CD4-positive, alpha-beta T cell treated with Interleukin-10 for 1 hour (primary cell): Measurements from ENCODE around the gene MRFAP1L1.
"Not testable (repeated sequence)": the region's sequence is repeated elsewhere in the genome, so short reads cannot be mapped to it uniquely, and the experiment has no call there.

ENCODE experiments used
- DNase-seq: peaks from one replicate; pipeline ENCODE4 v3.0.0-alpha.2; 2020

The MRFAP1L1 gene

GRCh38 chr4:6709230-6710114 is at the start of gene MRFAP1L1:
MRFAP1L1 (minus strand) TSS chr4:6709865; CDS start chr4:6709629, 236 bp downstream.
- DNase-seq, result peak; percentile 97

GRCh38 chr4:6758728-6759127 is 49.1 kb upstream of the MRFAP1L1 start:
- DNase-seq, result no peak

GRCh38 chr4:6756345-6756744 is 46.7 kb upstream of the MRFAP1L1 start:
- DNase-seq, result not testable (repeated sequence)

GRCh38 chr4:6755088-6755753 is 45.6 kb upstream of the MRFAP1L1 start:
- DNase-seq, result no peak

- DNase-seq, result no peak
These were observed 44.9 kb upstream of the MRFAP1L1 start for GRCh38 chr4:6754481-6755087.

GRCh38 chr4:6753891-6754290 is 44.2 kb upstream of the MRFAP1L1 start:
- no peak for DNase-seq

- no peak for DNase-seq
These were observed 43.5 kb upstream of the MRFAP1L1 start for GRCh38 chr4:6753103-6753560.

GRCh38 chr4:6752486-6752829 is 42.8 kb upstream of the MRFAP1L1 start:
- no peak for DNase-seq

- DNase-seq, result peak; percentile 6
These were observed 42.2 kb upstream of the MRFAP1L1 start for GRCh38 chr4:6751611-6752485.

GRCh38 chr4:6750286-6751221 is 40.9 kb upstream of the MRFAP1L1 start:
- DNase-seq, result no peak

GRCh38 chr4:6749340-6750171 is 39.9 kb upstream of the MRFAP1L1 start:
- DNase-seq, result no peak

GRCh38 chr4:6748286-6748685 is 38.6 kb upstream of the MRFAP1L1 start:
- DNase-seq, result no peak

GRCh38 chr4:6747294-6748051 is 37.8 kb upstream of the MRFAP1L1 start:
- DNase-seq, result no peak

GRCh38 chr4:6746721-6747293 is 37.1 kb upstream of the MRFAP1L1 start:
- DNase-seq, result no peak

- no peak for DNase-seq
These were observed 33.3 kb upstream of the MRFAP1L1 start for GRCh38 chr4:6742989-6743388.

GRCh38 chr4:6742507-6742906 is 32.8 kb upstream of the MRFAP1L1 start:
- DNase-seq, result no peak

- DNase-seq, result no peak
These were observed 30.7 kb upstream of the MRFAP1L1 start for GRCh38 chr4:6740347-6740746.

GRCh38 chr4:6739920-6740319 is 30.3 kb upstream of the MRFAP1L1 start:
- DNase-seq, result no peak

GRCh38 chr4:6734165-6734786 is 24.6 kb upstream of the MRFAP1L1 start:
- DNase-seq, result no peak
